Muscle layer of duodenum (tissue), 2 donors: Measurements from ENCODE around the gene CHST5.
"Not testable (repeated sequence)": the region's sequence is repeated elsewhere in the genome, so short reads cannot be mapped to it uniquely, and the experiment has no call there.

Experiments
- H3K27ac ChIP-seq: one replicate; pipeline ENCODE4 v1.7.0; 2013; ENCODE audit warnings: mild to moderate bottlenecking, low read length
- H3K27me3 ChIP-seq: one replicate; pipeline ENCODE4 v1.7.0; 2013; ENCODE audit warnings: low read depth, mild to moderate bottlenecking, control low read depth, low read length
- H3K36me3 ChIP-seq, 2 donors: one replicate each; pipeline ENCODE4 v1.7.0; 2013; ENCODE audit warnings: low read length in 2 of 2, control low read depth in 1 of 2, mild to moderate bottlenecking in 1 of 2; ENCODE audit not compliant: insufficient read depth in 2 of 2, control insufficient read depth in 1 of 2
- H3K4me1 ChIP-seq, 2 donors: one replicate each; pipeline ENCODE4 v1.7.0; 2013; ENCODE audit warnings: low read length in 2 of 2, mild to moderate bottlenecking in 2 of 2, control low read depth in 1 of 2, moderate library complexity in 1 of 2; ENCODE audit not compliant: insufficient read depth in 2 of 2, control insufficient read depth in 1 of 2
- H3K4me3 ChIP-seq, 2 donors: one replicate each; pipeline ENCODE4 v1.7.0; 2013; ENCODE audit warnings: low read length in 2 of 2, low read depth in 1 of 2, mild to moderate bottlenecking in 1 of 2
- H3K9me3 ChIP-seq, 2 donors: one replicate each; pipeline ENCODE4 v1.7.0; 2013; ENCODE audit warnings: low read length in 2 of 2, control low read depth in 1 of 2, mild to moderate bottlenecking in 1 of 2; ENCODE audit not compliant: control insufficient read depth in 1 of 2
- donor health status: healthy.

Gene CHST5

DNA sequence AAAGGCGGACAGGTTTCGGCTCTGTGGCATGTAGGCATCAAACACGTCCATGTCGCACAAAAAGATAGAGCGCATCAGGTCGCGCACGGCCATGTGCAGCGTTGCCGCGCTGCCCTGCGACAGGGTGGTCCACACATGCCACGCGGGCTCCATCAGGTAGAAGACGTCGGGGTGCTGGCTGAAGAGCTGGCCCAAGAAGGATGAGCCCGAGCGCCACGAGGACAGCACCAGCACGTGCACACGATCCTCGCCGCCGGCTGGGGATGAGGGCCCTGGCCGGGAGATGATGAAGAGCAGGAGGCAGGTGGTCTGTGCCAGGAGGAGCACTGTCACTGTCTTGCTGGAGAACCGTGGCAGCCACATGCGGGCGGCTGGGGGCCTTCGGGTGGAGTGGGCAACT, 5.9 kb downstream of the CHST5 start:
- Histone ChIP-seq H3K27ac (no peak overlapping the region), H3K4me1 (no peaks in the 10 kb centered on the region), H3K4me3 (no peak overlapping the region)

GRCh38 chr16:75529056-75529905, 6.6 kb downstream of the CHST5 start:
- H3K36me3 ChIP-seq, result no peaks in the 10 kb centered on the region
- H3K27me3 ChIP-seq, result peaks cover 3% of the 10 kb centered on the region
- no peak overlapping the region for H3K27ac ChIP-seq
- H3K4me3 ChIP-seq, result no peak overlapping the region
- no peaks in the 10 kb centered on the region for H3K4me1 ChIP-seq
- H3K9me3 ChIP-seq, result no peaks in the 10 kb centered on the region

More for the DNA sequence above, 5.9 kb downstream of the CHST5 start:
- H3K27me3 ChIP-seq, result no peaks in the 10 kb centered on the region
- no peaks in the 10 kb centered on the region for H3K9me3 ChIP-seq
- H3K36me3 ChIP-seq, result no peaks in the 10 kb centered on the region

- no peaks in the 10 kb centered on the region for H3K36me3 ChIP-seq
- H3K27ac ChIP-seq, result no peak overlapping the region
- no peaks in the 10 kb centered on the region for H3K4me1 ChIP-seq
- no peaks in the 10 kb centered on the region for H3K9me3 ChIP-seq
- no peak overlapping the region for H3K4me3 ChIP-seq
- H3K27me3 ChIP-seq, result peaks cover 3% of the 10 kb centered on the region
Measured at GRCh38 chr16:75527825-75528299, 8.0 kb downstream of the CHST5 start.

DNA sequence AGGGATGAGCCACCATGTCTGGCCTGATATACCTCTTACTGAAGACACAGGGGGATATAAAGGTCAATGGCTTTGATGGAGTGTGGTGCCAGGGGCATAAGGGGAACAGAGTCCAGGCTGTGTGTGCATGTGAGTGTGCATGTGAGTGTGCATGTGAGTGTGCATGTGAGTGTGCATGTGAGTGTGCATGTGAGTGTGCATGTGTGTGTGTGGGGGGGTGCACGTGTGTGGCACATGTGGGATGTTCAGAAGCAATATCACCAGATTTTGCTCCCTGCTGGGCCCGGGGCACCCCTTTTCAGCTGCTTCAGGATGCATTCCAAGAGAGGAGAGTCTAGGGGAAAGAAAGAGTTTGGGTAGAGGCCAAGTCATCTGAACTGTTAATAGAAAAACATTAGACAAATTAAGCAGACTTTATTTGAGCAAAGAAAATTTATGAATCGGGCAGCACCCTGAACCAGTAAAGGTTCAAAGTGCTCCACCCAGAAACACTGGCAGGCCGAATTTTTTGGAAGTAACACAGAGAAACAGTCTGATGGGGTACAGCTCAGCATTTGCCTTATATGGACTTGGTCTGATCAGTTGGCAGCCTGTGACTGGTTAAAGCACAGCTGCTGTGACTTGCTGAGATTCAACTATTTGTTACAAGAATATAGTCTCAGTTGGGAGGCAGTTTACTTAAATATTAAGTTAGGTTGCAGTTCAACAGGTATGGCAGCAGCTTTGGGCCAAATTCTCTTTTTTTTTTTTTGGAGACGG, 9.7 kb downstream of the CHST5 start:
- Histone ChIP-seq H3K27me3 (peaks cover 3% of the 10 kb centered on the region), H3K27ac (no peak overlapping the region), H3K36me3 (no peaks in the 10 kb centered on the region), H3K4me1 (no peaks in the 10 kb centered on the region), H3K9me3 (no peaks in the 10 kb centered on the region), H3K4me3 (no peak overlapping the region)

- Histone ChIP-seq H3K9me3 (no peaks in the 10 kb centered on the region), H3K4me1 (no peaks in the 10 kb centered on the region), H3K36me3 (no peaks in the 10 kb centered on the region), H3K4me3 (no peak overlapping the region), H3K27me3 (no peaks in the 10 kb centered on the region), H3K27ac (no peak overlapping the region)
Measured at GRCh38 chr16:75519175-75519574, 16.7 kb downstream of the CHST5 start.

- Histone ChIP-seq H3K27ac (peak overlapping the region; percentile 51), H3K4me3 (peak overlapping the region; percentile 55 to 82)
- H3K4me1 ChIP-seq, H3K36me3 ChIP-seq, H3K27me3 ChIP-seq, H3K9me3 ChIP-seq: not testable (repeated sequence)
Measured at GRCh38 chr16:75516189-75516966, 19.5 kb downstream of the CHST5 start.

- H3K27me3 ChIP-seq, result no peaks in the 10 kb centered on the region
- no peaks in the 10 kb centered on the region for H3K36me3 ChIP-seq
- H3K4me1 ChIP-seq, result no peaks in the 10 kb centered on the region
- no peak overlapping the region for H3K27ac ChIP-seq
- no peak overlapping the region for H3K4me3 ChIP-seq
- no peaks in the 10 kb centered on the region for H3K9me3 ChIP-seq
Measured at GRCh38 chr16:75514296-75514695, 21.6 kb downstream of the CHST5 start.

DNA sequence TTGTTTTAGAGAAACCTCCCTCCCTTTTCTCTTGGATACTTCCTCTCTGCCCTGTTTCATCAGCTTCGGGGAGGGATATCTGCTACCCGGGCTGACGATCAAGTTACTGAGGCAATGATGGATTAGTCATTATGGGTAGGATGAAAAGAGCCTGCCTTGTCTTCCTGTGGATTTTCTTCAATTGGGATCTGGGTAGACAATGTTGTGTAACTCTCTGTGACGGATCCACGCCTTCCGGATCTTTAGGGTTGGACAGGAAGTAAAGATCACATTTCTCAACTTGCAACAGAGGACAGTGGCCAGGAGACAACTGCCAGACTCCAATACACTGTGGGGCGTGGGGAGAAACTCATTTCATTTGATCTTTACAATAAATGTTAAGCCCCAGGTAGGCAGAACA, 29.3 kb downstream of the CHST5 start:
- Histone ChIP-seq H3K36me3 (no peaks in the 10 kb centered on the region), H3K9me3 (no peaks in the 10 kb centered on the region), H3K27me3 (no peaks in the 10 kb centered on the region), H3K4me1 (peaks cover 0 to 5% of the 10 kb centered on the region in 2 donors), H3K4me3 (no peak overlapping the region), H3K27ac (no peak overlapping the region)

GRCh38 chr16:75506107-75506506, 29.8 kb downstream of the CHST5 start:
- H3K36me3 ChIP-seq, result no peaks in the 10 kb centered on the region
- H3K27me3 ChIP-seq, result no peaks in the 10 kb centered on the region
- H3K4me1 ChIP-seq, result peaks cover 0 to 5% of the 10 kb centered on the region in 2 donors
- H3K9me3 ChIP-seq, result no peaks in the 10 kb centered on the region
- no peak overlapping the region for H3K27ac ChIP-seq
- no peak overlapping the region for H3K4me3 ChIP-seq

GRCh38 chr16:75503801-75504200, 32.1 kb downstream of the CHST5 start:
- Histone ChIP-seq H3K4me3 (no peak overlapping the region), H3K4me1 (peaks cover 0 to 5% of the 10 kb centered on the region in 2 donors), H3K9me3 (no peaks in the 10 kb centered on the region), H3K36me3 (no peaks in the 10 kb centered on the region), H3K27ac (no peak overlapping the region), H3K27me3 (no peaks in the 10 kb centered on the region)
